Umbilical cord (tissue), 2 donors: ENCODE measurements around the gene PABPN1L. TPM values are rescaled to one million over a fixed set of nuclear protein-coding genes. Genes with fewer than 3 reads are reported as not detected.

Experiments
- DNase-seq: peaks from one replicate; pipeline ENCODE4 v3.0.0-alpha.2; 2015; ENCODE audit warnings: low spot score
- total RNA-seq: library from RNA; depleted of rRNA; stranded (reverse); fragments of >200 nt; gene quantifications from one replicate; pipeline ENCODE4 v1.2.3, GENCODE V29; 2014; ENCODE audit warnings: low replicate concordance; ENCODE audit not compliant: insufficient read depth

The PABPN1L gene
- total RNA-seq, 1 donor from 2014 or later, result 1.7 TPM

DNA sequence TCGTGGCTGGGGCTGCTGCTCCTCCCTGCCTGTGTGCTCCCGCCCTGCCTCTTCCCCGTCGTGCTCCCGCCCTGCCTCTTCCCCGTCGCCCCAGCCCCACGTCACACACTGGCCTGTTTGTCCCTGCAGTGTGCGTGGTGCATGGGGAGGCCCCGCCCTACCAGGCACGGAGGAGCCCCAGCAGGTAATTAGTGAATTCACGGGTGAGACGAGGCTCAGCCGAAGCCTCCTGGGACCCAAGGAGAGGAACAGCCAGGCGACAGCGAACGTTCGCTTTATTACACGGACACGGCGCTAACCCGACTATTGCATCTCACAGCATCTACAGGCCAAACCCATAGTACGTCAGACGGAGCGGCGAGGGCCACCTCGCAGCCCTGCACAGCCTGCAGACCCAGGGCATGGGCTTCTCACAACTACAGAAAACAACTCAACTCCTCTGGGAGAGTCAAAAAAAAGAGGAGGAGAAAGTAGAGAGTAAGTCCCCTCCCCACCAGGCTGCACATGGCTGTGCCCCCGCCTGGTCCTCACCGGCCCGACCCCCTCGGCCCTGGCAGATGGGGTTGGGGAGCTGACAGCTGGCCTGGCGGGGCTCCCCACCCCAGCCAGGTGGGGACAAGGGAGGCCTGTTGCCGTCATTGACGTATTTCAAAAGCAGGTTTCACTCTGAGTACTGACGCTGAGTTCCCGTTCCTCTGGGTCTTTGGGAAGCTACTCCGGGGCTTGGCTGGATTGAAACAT is 4.3 kb upstream of the PABPN1L start:
- DNase-seq, result no peak

DNA sequence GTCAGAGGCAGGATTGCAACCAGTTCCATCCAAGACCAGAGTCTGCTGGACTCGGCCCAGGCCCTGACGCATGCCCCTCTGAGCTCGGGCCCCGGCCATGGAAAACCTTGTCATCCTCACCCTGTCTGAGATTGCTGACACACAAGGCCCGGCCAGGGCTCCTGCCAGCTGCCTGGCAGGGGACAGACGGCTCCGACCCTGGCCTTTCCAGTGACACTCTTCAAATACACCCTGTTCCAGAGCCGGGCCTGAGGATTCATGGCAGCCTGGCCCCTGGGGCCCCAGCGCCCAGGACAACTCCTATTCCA is 3.2 kb upstream of the PABPN1L start:
- DNase-seq, result no peak

DNA sequence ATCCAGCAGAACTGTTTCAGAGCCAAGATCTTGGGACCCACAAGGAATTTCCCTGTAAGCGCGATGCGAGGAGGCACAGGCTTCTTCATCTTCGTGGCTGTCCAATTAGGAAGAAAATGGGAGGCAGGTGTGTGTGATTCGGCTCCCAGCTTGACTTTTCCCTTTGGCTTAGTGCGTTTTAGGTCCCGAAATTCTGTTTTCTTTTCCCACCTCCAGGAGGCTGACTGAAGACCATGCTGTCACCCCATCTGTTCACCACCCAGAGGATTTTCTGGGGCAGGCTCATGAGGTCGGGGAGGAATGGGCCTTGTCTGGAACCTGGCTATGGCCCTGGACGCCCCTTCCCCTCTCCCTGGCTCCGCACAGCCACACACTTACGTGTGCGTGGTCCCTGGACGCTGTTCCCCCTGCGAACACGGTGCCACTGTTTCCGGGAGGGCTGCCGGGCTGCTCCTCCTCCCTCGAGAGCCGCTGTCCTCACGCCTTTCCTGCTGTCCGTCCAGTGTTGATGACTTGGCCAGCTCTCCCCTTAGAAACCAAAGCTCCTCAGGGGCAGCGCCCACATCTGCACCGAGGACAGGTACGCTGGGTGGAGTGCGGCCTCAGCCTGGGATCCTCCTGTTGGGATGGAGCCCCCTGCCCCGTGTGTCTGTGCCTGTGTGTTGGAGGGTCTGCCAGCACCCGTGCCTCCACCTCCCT is 2.7 kb upstream of the PABPN1L start:
- DNase-seq, result no peak

DNA sequence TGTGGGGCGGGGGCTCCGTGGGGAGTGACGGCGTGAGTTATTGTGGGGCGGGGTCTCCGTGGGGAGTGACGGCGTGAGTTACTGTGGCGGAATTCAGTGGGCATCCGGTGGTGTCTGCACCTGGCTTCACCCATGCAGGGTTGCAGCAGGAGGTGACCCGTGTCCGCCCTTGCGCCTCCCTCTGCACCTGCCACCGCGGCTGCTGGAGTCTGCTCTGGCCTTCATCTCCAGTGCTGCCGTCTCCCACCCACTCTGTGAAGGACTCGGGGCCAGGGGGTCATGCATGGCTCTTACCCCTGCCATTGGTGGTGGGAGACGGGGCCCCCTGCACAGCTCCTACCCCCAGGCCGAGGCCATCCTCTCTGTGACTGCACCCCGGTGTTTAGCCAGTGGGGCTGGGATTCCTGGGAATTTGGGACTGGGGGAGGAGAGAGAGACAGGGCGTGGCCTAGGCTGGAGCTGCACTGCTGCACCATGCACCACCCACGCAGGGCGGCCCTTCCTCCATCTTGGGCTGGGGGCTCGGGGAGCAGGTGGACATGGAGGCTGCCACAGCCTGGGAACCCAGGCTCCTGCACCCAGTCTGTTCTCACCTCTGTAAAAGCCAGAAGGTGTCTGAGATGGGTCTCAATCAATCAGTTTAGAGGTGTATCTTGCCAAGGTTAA is 1.3 kb upstream of the PABPN1L start:
- no peak for DNase-seq

DNA sequence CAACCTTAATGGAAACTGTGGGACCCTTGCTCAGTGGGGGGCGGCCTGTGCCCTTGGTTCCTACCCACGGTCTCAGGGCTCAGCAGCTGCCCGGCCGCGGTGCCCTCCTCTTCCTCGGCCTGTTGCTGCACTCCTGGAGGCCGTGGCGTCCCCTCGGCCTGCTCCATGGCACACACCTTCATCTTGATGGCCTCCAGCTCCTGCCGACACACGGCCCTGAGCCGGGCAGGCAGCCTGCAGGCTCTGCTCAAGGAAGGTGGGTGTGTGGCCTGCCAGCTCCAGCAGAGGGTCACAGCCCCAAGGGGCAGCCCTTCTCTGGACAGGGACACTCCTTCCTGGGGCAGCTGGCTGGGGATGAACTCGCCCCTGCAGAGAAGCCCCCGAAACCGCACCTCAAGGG is 718 bp downstream of the PABPN1L start:
- no peak for DNase-seq

DNA sequence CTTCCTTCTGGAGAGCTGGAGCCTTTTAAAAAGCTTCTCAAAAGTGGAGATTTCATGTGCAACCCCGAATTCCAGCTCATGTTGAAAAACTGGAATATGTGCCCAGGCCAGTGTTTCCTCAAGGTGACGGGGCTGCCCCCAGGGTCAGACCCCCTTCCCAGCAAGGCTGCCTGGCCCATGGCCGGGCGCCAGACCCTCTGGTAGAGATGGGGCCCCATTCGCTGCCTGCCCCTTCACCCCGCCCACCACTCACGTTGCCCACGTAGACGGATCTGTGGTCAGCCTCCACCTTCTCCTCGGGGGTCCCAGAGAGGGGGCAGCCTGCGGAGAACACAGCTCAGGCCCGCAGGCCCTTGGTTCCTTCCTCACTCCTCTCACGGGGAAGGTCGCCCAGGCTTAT is 1.1 kb downstream of the PABPN1L start:
- no peak for DNase-seq

DNA sequence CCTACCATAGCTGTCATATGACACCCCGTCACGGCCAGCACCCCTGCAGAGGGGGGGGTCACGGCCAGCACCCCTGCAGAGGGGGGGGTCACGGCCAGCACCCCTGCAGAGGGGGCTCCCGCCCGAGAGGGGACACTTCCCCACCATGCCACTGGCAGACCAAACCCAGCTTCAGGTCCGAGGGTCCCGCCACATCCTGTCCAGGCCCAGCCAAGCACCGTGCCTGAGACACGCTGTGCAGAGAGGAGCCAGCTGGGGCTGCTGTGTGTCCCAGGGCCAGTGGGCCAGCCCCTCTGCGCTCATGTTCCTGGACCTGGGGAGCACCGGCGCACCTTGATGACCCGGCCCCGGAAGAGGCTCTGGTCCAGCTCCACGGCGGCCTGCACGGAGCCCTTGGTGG is 1.9 kb downstream of the PABPN1L start:
- DNase-seq, result no peak

DNA sequence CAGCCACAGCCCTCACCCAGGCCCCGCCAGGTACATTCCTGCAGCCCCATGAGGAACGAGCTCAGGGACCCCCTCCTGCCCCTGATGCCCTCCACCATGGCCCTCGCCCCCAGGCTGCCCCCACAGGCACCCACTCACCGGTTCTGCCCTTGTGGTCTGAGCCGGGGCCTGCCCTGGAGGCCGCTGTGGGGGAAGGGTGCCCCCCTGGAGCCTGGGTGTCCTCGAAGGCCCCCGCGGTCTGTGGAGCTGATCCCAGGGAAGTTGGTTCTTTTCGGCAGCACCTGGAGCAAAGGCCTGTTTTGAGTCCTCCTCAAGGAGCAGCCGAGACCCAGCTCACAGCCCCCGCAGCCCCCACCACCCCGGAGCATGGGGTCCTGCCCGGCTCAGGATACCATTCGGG is 2.4 kb downstream of the PABPN1L start:
- DNase-seq, result no peak

DNA sequence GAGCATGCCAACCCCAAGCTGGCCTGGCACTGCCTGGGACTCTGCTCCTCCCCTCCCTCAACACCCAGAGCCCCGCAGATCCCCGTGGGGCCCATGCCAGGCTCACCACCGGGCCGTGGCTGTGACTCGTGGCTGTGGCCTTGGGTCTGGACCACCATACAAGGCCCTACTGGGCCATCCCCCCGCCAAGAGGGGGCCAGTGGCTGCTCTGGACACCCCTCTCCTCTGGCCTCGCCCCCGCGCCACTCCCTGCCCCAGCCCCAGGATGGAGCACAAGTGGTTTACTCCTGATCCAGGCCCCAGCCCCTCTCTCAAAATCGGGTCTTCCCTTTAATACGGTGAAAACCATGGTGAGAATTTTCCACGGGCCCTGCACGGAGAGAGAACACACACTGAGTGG is 3.0 kb downstream of the PABPN1L start:
- no peak for DNase-seq

DNA sequence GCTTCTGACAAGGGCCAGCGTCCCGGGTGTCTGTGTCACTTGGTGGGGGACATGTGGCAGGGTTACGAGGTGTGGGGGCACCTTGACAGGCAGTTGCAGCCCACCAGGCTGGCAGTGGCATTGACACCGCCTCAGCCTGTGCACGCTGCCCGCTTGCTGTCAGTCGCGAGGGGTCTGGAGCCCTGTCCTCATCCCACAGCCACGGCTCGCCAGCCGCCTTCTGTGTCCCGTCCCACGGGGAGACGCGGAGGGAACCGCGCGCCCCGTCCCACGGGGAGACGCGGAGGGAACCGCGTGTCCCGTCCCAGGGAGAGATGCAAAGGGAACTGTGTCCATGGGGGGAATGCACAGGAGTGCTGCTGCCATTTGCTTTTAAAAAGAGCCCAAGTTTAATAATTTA is 3.5 kb downstream of the PABPN1L start:
- DNase-seq, result no peak

DNA sequence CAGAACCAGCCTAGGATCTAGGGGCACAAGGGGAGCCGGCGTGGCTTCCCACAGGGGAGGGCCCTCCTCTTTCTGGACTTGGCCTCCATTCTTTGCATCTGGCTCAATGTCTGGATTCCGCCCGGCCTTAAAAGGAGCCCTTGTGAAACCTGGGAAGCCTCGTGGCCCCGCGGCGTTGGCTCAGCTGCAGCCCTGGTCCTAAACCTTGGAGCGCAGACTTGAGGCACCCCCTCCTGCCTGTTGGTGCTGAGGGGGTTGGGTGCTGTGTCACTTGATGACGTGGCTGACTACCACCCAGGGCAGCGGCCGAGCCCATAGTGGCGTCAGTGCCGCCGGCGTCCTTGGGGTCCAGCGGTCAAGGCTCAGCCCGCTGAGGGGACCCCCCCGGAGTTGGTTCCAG is 5.1 kb downstream of the PABPN1L start:
- DNase-seq, result no peak

DNA sequence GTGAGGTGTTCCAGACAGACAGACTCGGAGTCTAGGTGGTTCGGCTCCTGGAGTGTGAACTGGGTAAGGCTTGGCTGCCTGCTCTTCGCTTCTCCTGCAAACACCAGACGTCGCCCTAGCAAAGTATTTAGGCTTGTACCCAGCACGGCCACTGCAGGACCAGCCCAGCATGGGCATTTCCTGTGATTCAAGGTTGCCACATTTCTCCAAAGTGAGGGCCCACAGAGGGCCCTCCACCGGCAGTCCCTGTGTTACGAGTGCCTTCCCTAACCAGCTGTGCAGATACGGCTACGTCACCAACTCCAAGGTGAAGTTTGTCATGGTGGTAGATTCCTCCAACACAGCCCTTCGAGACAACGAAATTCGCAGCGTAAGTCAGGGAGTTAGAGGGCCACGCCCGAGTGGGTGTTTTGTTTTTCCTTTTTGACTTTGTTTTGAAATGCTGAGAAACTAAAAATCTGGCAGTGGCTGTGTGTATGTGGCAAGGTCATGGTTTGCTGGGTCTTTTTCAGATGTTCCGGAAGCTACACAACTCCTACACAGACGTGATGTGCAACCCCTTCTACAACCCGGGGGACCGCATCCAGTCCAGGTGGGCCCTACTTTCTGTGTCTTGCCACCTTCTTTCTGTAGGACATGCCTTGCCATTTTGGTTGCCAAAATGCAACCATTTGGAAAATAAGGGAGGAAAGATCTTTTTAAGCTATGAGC is 6.9 kb downstream of the PABPN1L start:
- no peak for DNase-seq

DNA sequence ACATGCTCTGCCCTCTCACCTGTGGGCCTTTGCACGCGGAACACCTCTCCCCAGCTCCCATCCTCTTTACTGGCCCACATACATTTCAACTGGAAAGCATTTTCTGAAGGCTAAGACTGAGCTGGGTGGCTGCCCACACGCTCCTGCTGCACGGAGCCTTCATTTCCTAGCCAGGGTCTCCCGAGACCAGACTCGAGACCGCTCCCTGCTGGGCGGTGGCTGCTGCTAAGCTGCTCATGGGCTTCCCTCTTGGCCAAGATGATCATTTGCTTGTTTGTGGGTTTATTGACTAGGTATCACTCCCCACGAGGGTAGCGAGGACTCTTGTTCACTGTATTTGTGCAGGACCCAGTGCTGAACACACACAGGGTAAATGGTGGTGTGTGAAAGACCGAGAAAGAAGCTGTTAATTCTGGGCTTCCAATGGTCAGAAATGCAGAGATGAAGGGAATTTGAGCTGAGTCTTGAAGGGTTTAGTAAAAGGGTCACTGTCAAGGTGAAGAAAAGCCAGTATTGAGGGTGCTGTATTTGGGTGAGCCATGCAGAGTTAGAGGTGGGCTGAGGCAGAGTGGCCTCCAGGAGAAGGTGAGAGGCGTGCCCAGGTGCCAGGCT is 8.6 kb downstream of the PABPN1L start:
- peak; percentile 76 for DNase-seq

DNA sequence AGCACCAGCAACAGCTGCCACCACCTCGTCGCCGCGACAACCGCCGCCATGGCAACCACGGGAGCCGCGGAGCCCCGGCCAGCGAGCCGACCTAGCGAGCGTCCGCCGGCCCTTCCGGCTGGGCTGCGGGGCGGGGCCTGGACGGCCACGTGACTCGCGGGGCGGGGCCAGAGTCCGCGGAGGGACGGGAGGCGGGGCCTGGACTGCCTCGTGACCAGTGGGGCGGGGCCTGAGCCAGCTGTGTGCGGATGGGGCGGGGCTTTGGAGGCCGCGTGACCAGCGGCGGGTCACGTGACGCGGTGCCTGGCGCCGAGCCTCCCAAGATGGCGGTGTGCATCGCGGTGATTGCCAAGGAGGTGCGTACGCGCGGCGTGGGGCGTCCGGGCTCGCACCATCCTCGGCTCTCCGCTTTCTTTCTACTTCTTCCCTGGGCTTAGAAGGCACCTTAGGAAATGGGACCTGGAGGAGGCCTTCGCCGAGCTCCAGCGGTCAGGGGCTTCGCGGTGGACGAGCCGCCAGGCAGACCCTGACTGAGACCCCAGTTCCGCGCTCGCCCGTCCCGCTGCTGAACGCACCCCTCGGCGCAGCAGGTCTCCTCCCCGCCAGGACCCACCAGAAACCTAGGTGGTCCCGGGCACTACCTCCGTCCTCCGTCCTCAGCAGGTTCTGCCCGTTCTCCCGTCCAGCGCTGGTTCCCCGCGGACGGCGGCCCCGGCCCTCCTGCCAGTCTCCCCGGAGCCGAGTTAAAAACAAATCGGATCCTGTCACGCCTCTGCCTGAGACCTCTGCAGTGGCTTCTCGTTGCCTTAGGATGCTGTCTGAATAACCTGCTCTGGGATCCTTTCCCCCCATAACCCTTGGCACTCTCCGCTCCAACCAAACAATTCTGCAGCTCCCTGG is 9.4 kb downstream of the PABPN1L start, which contains the start of the genes GALNS and TRAPPC2L:
TSS of gene GALNS (minus strand) at position 120 of the 900 bp plus-strand sequence. CDS start at position 50, 70 bp downstream.
TSS of gene TRAPPC2L (plus strand) at position 300 of the 900 bp plus-strand sequence. CDS start at position 324, 24 bp downstream.
- peak; percentile 97 for DNase-seq

DNA sequence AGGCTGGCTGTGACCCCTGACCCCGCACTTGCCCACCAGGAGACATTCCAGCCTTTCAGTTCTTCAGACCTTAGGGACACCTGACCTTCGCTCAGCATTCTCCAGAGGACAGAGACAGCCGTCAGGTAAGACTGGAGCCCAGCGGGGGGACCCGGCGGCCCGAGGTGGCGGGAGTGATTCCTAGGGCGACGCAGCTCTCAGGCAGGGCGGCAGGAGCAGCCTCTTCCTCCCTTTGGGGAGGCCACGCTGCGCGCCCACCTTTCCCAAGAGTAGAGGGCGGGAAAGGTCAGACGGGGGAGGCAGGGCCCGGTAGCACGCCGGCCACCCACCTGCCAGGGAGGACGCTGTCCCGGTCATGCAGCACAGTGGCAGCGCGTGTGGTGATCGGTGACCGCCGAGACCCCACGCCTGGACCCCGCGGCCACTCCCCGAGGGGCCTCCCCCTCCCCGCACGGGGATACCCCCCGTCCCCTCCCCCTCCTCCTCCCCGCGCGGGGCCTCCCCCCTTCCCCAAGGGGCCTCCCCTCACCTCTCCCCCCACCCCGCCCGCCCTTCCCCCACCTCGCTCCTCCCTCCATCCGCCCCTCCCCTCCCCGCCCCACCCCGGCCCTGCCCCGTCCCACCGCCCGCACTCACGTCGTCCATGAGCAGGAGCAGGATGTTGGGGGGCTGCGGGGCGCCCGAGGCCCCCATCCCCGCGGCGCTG is 10.2 kb downstream of the PABPN1L start:
- no peak for DNase-seq

DNA sequence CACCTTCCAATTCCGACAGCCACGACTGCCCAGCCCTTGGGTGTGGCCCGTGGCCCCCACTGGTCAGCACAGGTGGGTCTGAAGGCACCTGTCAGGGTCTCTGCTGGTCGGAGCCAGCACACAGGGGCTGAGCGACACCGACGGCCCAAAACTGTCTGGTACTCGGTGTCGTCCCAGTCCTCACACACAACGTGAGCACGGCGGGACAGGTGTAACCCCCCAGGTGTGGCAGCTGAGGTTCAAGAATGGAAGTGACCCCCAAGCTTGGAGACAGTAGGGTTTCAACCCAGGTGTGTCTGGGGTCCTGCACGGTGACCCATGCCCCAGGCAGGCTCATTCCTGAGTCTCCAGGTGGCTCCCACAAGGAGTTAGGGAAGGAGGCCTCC is 10.7 kb downstream of the PABPN1L start:
- DNase-seq, result no peak

DNA sequence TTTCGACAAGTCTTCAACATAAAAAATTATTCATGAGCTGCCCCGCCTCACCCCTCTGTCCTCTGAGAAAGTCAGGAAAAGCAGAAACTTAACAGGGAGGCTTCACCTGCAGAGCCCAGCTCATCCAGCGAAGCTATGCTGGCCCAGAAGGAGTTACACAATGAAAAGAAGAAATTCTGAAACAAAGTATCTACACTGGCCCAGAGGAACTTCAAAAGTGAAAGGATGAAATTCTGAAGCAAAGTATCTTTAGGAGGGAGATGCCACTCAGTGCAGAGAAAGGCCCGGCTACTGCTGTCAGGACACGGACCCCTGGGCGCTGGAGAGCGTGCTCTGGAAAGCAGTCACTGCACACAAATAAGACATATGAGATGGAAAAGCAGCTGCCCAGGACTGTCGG is 11.3 kb downstream of the PABPN1L start:
- DNase-seq, result no peak

DNA sequence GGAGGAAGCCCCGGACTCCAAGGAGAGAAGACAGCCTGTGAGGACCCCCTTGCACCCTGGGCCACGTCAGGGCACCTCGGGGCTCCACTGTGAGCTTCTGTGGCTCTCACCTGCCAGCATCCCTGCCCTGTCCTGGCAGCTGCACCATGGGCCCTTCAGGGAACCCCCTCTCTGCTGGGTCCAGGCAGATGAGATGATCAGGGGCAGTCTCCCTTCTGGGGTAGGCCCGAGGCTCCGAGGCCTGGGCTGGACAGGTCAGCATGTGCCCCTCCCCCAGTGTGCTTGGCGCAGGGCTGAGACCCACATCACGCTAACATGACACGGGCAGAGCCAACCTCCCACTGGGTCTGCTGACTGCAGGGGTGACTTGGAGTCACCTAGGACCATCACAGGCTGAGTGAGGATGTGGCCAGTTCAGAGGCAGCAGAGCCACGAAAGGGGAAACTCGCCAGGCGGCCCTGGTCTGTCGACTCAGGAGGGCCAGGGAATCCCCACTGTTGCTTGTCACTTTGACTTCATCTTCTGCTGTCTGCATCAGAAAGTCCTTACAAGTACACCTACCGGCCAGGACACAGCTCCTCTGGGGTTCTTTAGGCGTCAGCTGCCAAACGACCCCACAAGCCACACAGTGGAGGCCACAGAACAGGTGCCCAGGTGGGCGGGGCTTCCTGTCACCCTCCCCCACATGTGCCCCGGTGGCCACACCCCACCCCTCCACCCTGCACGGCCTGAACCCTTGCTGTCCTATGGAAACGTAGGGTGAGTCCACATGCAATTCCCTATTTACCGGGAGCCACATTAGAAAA is 12.0 kb downstream of the PABPN1L start:
- no peak for DNase-seq

DNA sequence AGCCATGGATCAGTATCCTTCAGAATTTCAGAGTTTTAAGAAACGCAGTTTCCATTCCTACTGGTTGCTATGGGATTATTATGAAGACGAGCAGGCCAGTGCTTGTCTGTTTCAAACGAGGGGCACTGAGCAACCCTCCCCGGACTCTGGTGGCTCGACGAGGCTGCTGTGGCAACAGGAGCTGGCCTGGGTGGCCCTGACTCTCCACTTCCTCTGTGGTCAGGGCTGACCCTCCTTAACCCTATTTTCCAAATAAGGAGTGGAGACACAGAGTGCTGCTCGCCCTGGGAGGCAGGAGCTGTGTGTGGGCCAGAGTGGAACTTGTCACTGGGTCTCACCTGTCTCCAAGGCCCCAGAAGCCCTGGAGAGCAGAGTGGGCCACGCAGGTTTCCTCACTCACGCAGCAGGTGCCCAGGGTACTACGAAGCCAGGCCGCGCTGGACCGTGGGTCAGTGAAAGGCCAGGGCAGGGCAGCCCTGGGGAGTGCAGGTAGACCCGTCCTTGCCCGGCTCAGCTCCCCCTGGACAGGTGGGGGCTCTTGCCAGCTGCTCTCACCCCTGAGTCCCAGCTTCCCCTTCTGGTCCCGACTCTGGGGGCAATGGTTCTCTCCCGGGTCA is 13.0 kb downstream of the PABPN1L start:
- no peak for DNase-seq
